Measurements from ENCODE around the gene SERPINB6. TPM values are rescaled to one million over a fixed set of nuclear protein-coding genes. Genes with fewer than 3 reads are reported as not detected.

SERPINB6 gene
- polyA plus RNA-seq, 1 of the 3 experiments (the other 2 are of a cell fraction) = 102 TPM

- TF ChIP-seq TAF1 (IDR thresholded peaks at IDR 0.05; ENCODE audit: borderline replicate concordance, low read depth, low read length) (no peak), TCF12 (IDR thresholded peaks at IDR 0.05) (no peak)
These were observed 5.9 kb upstream of the SERPINB6 start (continued) for GRCh38 chr6:2977290-2977689.

- ChIA-PET CTCF (interaction anchor here (3.7 kb wide), 1 partner anchor 24 kb away, joined by 27 read pairs; no protein-coding TSS in a partner anchor), POLR2A (no interaction called here)
- Histone ChIP-seq H2AFZ (ENCODE audit: low read depth) (peak overlapping the region; percentile 72), H3K36me3 (replicated peaks in 1 of 2; ENCODE audit: control insufficient read depth in 1 of 2, insufficient read depth in 2 of 2, low read length in 1 of 2) (no peaks in the 10 kb centered on the region), H3K9me2 (no peaks in the 10 kb centered on the region), H3K4me1 (ENCODE audit: control insufficient read depth in 1 of 2, insufficient read depth in 2 of 2, low read depth in 1 of 2, low read length in 1 of 2) (peaks cover 4 to 14% of the 10 kb centered on the region in 2 experiments; a peak in 2 of 4 replicates), H3K4me2 (peak overlapping the region; percentile 59), H3K27ac (ENCODE audit: low read depth in 2 of 2, low read length in 1 of 2) (peak overlapping the region in 1 of 2 experiments; percentile 86; a peak in 3 of 4 replicates), H3K9ac (peak overlapping the region; percentile 67), H3K9me3 (no peaks in the 10 kb centered on the region), H3F3A (replicated peaks; ENCODE audit: insufficient read depth) (peaks cover 19% of the 10 kb centered on the region), H3K4me3 (ENCODE audit: low read depth in 2 of 2, low read length in 1 of 2) (peak overlapping the region in 1 of 2 experiments; percentile 22; a peak in 1 of 4 replicates), H4K20me1 (ENCODE audit: insufficient read depth) (no peaks in the 10 kb centered on the region), H3K27me3 (ENCODE audit: insufficient read depth) (no peaks in the 10 kb centered on the region), H3K79me2 (ENCODE audit: insufficient read depth) (peaks cover 7% of the 10 kb centered on the region)
- no peak for TF ChIP-seq EZH2phosphoT487 (IDR thresholded peaks at IDR 0.05; ENCODE audit: borderline replicate concordance, low read depth)
- peak in 1 of 2 experiments; percentile 23; a peak in 1 of 4 replicates for TF ChIP-seq EP300 (IDR thresholded peaks at IDR 0.05; ENCODE audit: borderline replicate concordance in 1 of 2, low read depth in 1 of 2, low read length in 1 of 2)
- peak; percentile 22; the same call in 1 of the 2 replicates for TF ChIP-seq PBX3 (IDR thresholded peaks at IDR 0.05)
- peak; percentile 90 for TF ChIP-seq TCF12 (IDR thresholded peaks at IDR 0.05)
- peak; percentile 70 for TF ChIP-seq MAX (IDR thresholded peaks at IDR 0.05; ENCODE audit: low read depth)
- peak; percentile 78 for TF ChIP-seq FOSL2 (IDR thresholded peaks at IDR 0.05; ENCODE audit: borderline replicate concordance, low read depth)
- TF ChIP-seq JUND (IDR thresholded peaks at IDR 0.05) = peak; percentile 74
- no peak for TF ChIP-seq NFIC (IDR thresholded peaks at IDR 0.05; ENCODE audit: borderline replicate concordance)
- TF ChIP-seq REST (IDR thresholded peaks at IDR 0.05; ENCODE audit: low read depth, low read length) = no peak
- no peak for TF ChIP-seq GABPA (IDR thresholded peaks at IDR 0.05; ENCODE audit: low read depth)
- 0 out of 2 replicates have a peak, but pooled peaks have one; percentile 29 for TF ChIP-seq TEAD4 (IDR thresholded peaks at IDR 0.05; ENCODE audit: borderline replicate concordance, insufficient read depth)
- TF ChIP-seq GATA2 (CRISPR knock-in tag; IDR thresholded peaks at IDR 0.05) = no peak
- TF ChIP-seq SMC3 (IDR thresholded peaks at IDR 0.05; ENCODE audit: low read depth, low read length) = no peak
- DNase-seq = no peak
- WGBS (ENCODE audit: low lambda C conversion rate) = 15% methylated on average over 7 of the region's 7 CpGs
These were observed 5.3 kb upstream of the SERPINB6 start for GRCh38 chr6:2976571-2977085.

All from SK-N-SH (cell line).